Right forelimb (tissue), 1 donor: ENCODE results near the gene SPRY2.
"Not testable (repeated sequence)": the region's sequence is repeated elsewhere in the genome, so short reads cannot be mapped to it uniquely, and the experiment has no call there.

Experiments used
- DNase-seq: peaks from one replicate; pipeline ENCODE4 v3.0.0-alpha.2; 2018

The SPRY2 gene

GRCh38 chr13:80341101-80341755 is at the start of gene SPRY2:
SPRY2 (minus strand) TSS chr13:80341126; CDS start chr13:80337705, 3,421 bp downstream.
- DNase-seq = peak; percentile 97

- no peak for DNase-seq
Observed at GRCh38 chr13:80390338-80390737, 49.4 kb upstream of the SPRY2 start.

- no peak for DNase-seq
Observed at GRCh38 chr13:80389073-80390038, 48.4 kb upstream of the SPRY2 start.

GRCh38 chr13:80388506-80388905 is 47.6 kb upstream of the SPRY2 start:
- no peak for DNase-seq

GRCh38 chr13:80386592-80386991 is 45.7 kb upstream of the SPRY2 start:
- no peak for DNase-seq

- DNase-seq = no peak
Observed at GRCh38 chr13:80386002-80386401, 45.1 kb upstream of the SPRY2 start.

GRCh38 chr13:80382576-80382975 is 41.6 kb upstream of the SPRY2 start:
- no peak for DNase-seq

GRCh38 chr13:80379245-80379644 is 38.3 kb upstream of the SPRY2 start:
- no peak for DNase-seq

- DNase-seq = no peak
Observed at GRCh38 chr13:80376554-80376953, 35.6 kb upstream of the SPRY2 start.

- no peak for DNase-seq
Observed at GRCh38 chr13:80374901-80375300, 34.0 kb upstream of the SPRY2 start.

- DNase-seq = peak; percentile 76
Observed at GRCh38 chr13:80374444-80374843, 33.5 kb upstream of the SPRY2 start.

- no peak for DNase-seq
Observed at GRCh38 chr13:80371840-80372509, 31.0 kb upstream of the SPRY2 start.

- DNase-seq = no peak
Observed at GRCh38 chr13:80367473-80367872, 26.5 kb upstream of the SPRY2 start.

GRCh38 chr13:80363890-80364503 is 23.1 kb upstream of the SPRY2 start:
- no peak for DNase-seq

- no peak for DNase-seq
Observed at GRCh38 chr13:80362481-80362880, 21.6 kb upstream of the SPRY2 start.

- no peak for DNase-seq
Observed at GRCh38 chr13:80361883-80362327, 21.0 kb upstream of the SPRY2 start.

- DNase-seq = no peak
Observed at GRCh38 chr13:80361298-80361697, 20.4 kb upstream of the SPRY2 start.

- DNase-seq = no peak
Observed at GRCh38 chr13:80360453-80360800, 19.5 kb upstream of the SPRY2 start.

- no peak for DNase-seq
Observed at GRCh38 chr13:80359778-80360452, 19.0 kb upstream of the SPRY2 start.

GRCh38 chr13:80359414-80359777 is 18.5 kb upstream of the SPRY2 start:
- DNase-seq = no peak

GRCh38 chr13:80355496-80356094 is 14.7 kb upstream of the SPRY2 start:
- not testable (repeated sequence) for DNase-seq

- DNase-seq = no peak
Observed at GRCh38 chr13:80348750-80349149, 7.8 kb upstream of the SPRY2 start.
